WTC11 (cell line): ENCODE measurements around the gene VEGFB.

Source experiments
- ARID4B ChIP-seq: sonication (generic); formaldehyde crosslinking; IDR thresholded peaks from 2 replicates; pipeline ENCODE4 v1.8.0; 2023; ENCODE audit warnings: missing genetic modification reagents, mild to moderate bottlenecking, borderline replicate concordance
- CTCF ChIP-seq: fragments of 200-600 bp; IDR thresholded peaks from 2 replicates; pipeline ENCODE4 v1.8.0; 2022; ENCODE audit warnings: antibody characterized with exemption
- NFE2L1 ChIP-seq: sonication (generic); formaldehyde crosslinking; IDR thresholded peaks from 2 replicates; pipeline ENCODE4 v1.8.1; 2023; ENCODE audit warnings: missing genetic modification reagents
- ZMAT4 ChIP-seq: fragments of 250-450 bp; sonication (Bioruptor Pico); IDR thresholded peaks from 2 replicates; pipeline ENCODE4 v1.9.0; 2021; ENCODE audit warnings: mild to moderate bottlenecking
- ZNF281 ChIP-seq: sonication (generic); formaldehyde crosslinking; IDR thresholded peaks from 2 replicates; pipeline ENCODE4 v1.8.0; 2023; ENCODE audit warnings: mild to moderate bottlenecking, missing genetic modification reagents
- ZNF532 ChIP-seq: fragments of 250-450 bp; sonication (Bioruptor Pico); IDR thresholded peaks from 2 replicates; pipeline ENCODE4 v1.9.0; 2021; ENCODE audit warnings: mild to moderate bottlenecking, borderline replicate concordance

- TF ChIP-seq ZMAT4 (CRISPR knock-in tag) (no peak), ZNF532 (no peak), NFE2L1 (CRISPR knock-in tag) (no peak), ZNF281 (CRISPR knock-in tag) (no peak), ARID4B (no peak), CTCF (no peak)
Measured at GRCh38 chr11:64258946-64259532, 24.7 kb downstream of the VEGFB start.
